CD4-positive, CD25-positive, alpha-beta regulatory T cell (primary cell): ENCODE measurements around the gene ZNF689. TPM values are rescaled to one million over a fixed set of nuclear protein-coding genes. Genes with fewer than 3 reads are reported as not detected.
A peak's percentile ranks its signal among the peaks of the same experiment; 100 is the strongest.

Source experiments
- ATAC-seq, 2 donors: fragments of 150-1000 bp; cut with Tn5 transposase; one replicate each; pipeline ENCODE4 v1.10.0; 2021; ENCODE audit warnings: low read depth in 2 of 2, moderate number of reproducible peaks in 2 of 2, moderate library complexity in 1 of 2
- DNase-seq, 3 donors: peaks; one replicate each; pipeline versions ENCODE4 v3.0.0 to v3.0.0-alpha.2; 2012 to 2022; ENCODE audit warnings: mixed read lengths in 1 of 3
- H3K27ac ChIP-seq: one replicate; pipeline ENCODE4 v1.7.0; 2013; ENCODE audit warnings: mild to moderate bottlenecking, low read length; ENCODE audit not compliant: insufficient read depth, poor library complexity, severe bottlenecking
- H3K27me3 ChIP-seq: one replicate; pipeline ENCODE4 v1.7.0; 2013; ENCODE audit warnings: low read length; ENCODE audit not compliant: control insufficient read depth, insufficient read depth
- H3K36me3 ChIP-seq: one replicate; pipeline ENCODE4 v1.7.0; 2013; ENCODE audit warnings: mild to moderate bottlenecking, low read length, moderate library complexity; ENCODE audit not compliant: control insufficient read depth, insufficient read depth
- H3K4me1 ChIP-seq: 2 replicates; pipeline ENCODE4 v1.7.0; 2013; ENCODE audit warnings: mild to moderate bottlenecking, low read length; ENCODE audit not compliant: insufficient read depth, control insufficient read depth, poor library complexity, severe bottlenecking
- H3K4me3 ChIP-seq: one replicate; pipeline ENCODE4 v1.7.0; 2013; ENCODE audit warnings: low read depth, mild to moderate bottlenecking, low read length, moderate library complexity
- H3K9me3 ChIP-seq, 2 experiments: 1 replicate in 1 of 2; 2 replicates in 1 of 2; pipeline ENCODE4 v1.7.0; 2013; ENCODE audit warnings: low read length in 2 of 2, mild to moderate bottlenecking in 1 of 2, moderate library complexity in 1 of 2; ENCODE audit not compliant: control insufficient read depth in 2 of 2
- H3K27ac Mint-ChIP-seq, 3 donors: one replicate each; pipeline ENCODE4 v1.8.0; 2020 to 2022; ENCODE audit warnings: mild to moderate bottlenecking in 3 of 3, mixed read lengths in 3 of 3, moderate library complexity in 2 of 3
- H3K27me3 Mint-ChIP-seq: one replicate; pipeline ENCODE4 v1.8.0; 2022; ENCODE audit warnings: mild to moderate bottlenecking, mixed read lengths
- H3K36me3 Mint-ChIP-seq: one replicate; pipeline ENCODE4 v1.8.0; 2020; ENCODE audit warnings: mixed read lengths
- H3K4me1 Mint-ChIP-seq, 4 donors: one replicate each; pipeline ENCODE4 v1.8.0; 2020 to 2022; ENCODE audit warnings: mixed read lengths in 4 of 4, mild to moderate bottlenecking in 1 of 4
- H3K4me3 Mint-ChIP-seq, 4 donors: one replicate each; pipeline ENCODE4 v1.8.0; 2020 to 2022; ENCODE audit warnings: mild to moderate bottlenecking in 4 of 4, mixed read lengths in 4 of 4, moderate library complexity in 3 of 4
- H3K9me3 Mint-ChIP-seq, 7 donors: one replicate each; pipeline ENCODE4 v1.8.0; 2020 to 2022; ENCODE audit warnings: mixed read lengths in 7 of 7, mild to moderate bottlenecking in 3 of 7, moderate library complexity in 2 of 7
- polyA plus RNA-seq, 4 donors: library from polyadenylated mRNA; unstranded; fragments of 300-500 nt; fragmentation: Illumina TruSeq; gene quantifications; one replicate each; pipeline ENCODE4 v1.2.3, GENCODE V29; 2021
- total RNA-seq: library from RNA; stranded (reverse); gene quantifications from one replicate; pipeline ENCODE4 v1.2.3, GENCODE V29; 2022

ZNF689 gene
- total and polyA plus RNA-seq, 5 donors from 2014 or later = 8.1 to 16.0 (median 14.0) TPM

DNA sequence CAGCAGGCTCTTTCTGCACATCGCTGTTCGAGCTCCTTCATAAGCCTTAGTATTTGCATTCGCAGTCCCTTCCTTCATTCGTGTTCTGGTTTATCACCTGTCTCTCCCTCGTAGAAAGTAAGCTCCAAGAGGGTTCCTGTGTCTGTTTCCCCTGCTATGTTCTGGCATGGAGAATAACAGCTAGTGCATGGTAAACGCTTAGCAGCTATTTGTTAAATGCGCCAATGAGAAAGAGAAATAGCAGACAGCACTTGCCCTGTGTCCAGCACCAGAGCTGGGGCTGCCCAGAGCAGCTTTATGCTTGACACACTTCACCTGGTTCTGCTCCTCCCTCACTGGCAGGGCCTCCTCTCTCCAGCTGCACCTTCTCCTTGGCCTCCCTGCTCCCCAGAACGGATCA, 44.2 kb downstream of the ZNF689 start:
- Mint-ChIP-seq H3K4me3 (peak overlapping the region in 3 of 4 donors; percentile 13 to 91 (median 70)), H3K4me1 (peaks cover 9 to 46% (median 26%) of the 10 kb centered on the region in 4 donors), H3K27ac (peak overlapping the region; percentile 16 to 62 (median 38)), H3K36me3 (no peaks in the 10 kb centered on the region), H3K9me3 (no peaks in the 10 kb centered on the region), H3K27me3 (no peaks in the 10 kb centered on the region)
- DNase-seq = no peak
- Histone ChIP-seq H3K27ac (peak overlapping the region; percentile 95), H3K36me3 (no peaks in the 10 kb centered on the region), H3K27me3 (no peaks in the 10 kb centered on the region), H3K4me1 (peaks cover 47% of the 10 kb centered on the region), H3K4me3 (no peak overlapping the region), H3K9me3 (no peaks in the 10 kb centered on the region)
- no peak for ATAC-seq

DNA sequence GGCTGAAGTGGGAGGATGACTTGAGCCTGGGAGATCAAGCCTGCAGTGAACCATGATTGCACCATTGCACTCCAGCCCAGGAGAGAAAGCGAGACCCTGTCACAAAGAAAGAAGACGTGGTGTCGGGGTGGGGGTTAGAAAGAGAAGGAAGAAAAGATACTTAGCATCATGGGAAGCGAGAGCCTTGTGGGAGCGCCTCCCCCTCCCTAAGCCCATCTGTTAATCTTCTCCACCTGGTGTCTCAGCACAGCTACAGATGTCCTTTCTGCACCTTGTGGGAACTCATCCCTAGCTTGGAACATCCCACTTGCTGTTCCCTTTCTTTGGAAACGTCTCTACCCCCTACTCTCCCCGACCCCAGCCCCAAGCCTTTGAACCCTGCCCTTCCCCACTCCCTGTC, 44.7 kb downstream of the ZNF689 start:
- Mint-ChIP-seq H3K9me3 (no peaks in the 10 kb centered on the region), H3K36me3 (no peaks in the 10 kb centered on the region), H3K4me3 (no peak overlapping the region), H3K27ac (peak overlapping the region in 2 of 3 donors; percentile 38 to 56), H3K4me1 (peaks cover 11 to 47% (median 27%) of the 10 kb centered on the region in 4 donors), H3K27me3 (no peaks in the 10 kb centered on the region)
- H3K36me3 ChIP-seq = no peaks in the 10 kb centered on the region
- no peaks in the 10 kb centered on the region for H3K9me3 ChIP-seq
- peaks cover 44% of the 10 kb centered on the region for H3K4me1 ChIP-seq
- no peak overlapping the region for H3K27ac ChIP-seq
- no peaks in the 10 kb centered on the region for H3K27me3 ChIP-seq
- DNase-seq (no peak), ATAC-seq (no peak)
- no peak overlapping the region for H3K4me3 ChIP-seq

DNA sequence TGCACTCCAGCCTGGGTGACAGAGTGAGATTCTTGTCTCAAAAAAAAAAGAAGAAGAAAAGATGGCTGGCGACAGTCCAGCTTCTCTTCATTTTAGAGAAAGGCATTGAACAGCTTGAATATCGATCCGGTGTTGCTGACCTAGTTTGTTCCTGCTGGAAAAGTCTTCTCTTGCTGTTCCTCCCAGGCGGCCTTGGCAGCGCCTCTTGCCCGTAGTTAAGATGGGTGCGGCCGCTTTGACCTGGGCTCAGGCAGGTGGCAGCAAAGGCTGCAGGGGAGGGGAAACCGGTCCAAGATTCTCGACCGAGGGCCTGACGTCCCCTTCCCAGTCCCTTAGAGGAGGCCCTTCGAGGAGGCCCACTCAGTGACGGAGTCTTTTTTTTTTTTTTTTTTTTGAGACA, 48.2 kb downstream of the ZNF689 start:
- H3K4me3 ChIP-seq = peak overlapping the region; percentile 61
- Mint-ChIP-seq H3K27ac (peak overlapping the region; percentile 93 to 96 (median 94)), H3K27me3 (no peaks in the 10 kb centered on the region), H3K36me3 (no peaks in the 10 kb centered on the region), H3K9me3 (no peaks in the 10 kb centered on the region), H3K4me3 (peak overlapping the region; percentile 87 to 92 (median 88)), H3K4me1 (peaks cover 6 to 35% (median 14%) of the 10 kb centered on the region in 4 donors)
- no peaks in the 10 kb centered on the region for H3K36me3 ChIP-seq
- no peak for ATAC-seq
- H3K27me3 ChIP-seq = no peaks in the 10 kb centered on the region
- peak overlapping the region; percentile 60 for H3K27ac ChIP-seq
- no peaks in the 10 kb centered on the region for H3K9me3 ChIP-seq
- H3K4me1 ChIP-seq = peaks cover 21% of the 10 kb centered on the region
- no peak for DNase-seq

DNA sequence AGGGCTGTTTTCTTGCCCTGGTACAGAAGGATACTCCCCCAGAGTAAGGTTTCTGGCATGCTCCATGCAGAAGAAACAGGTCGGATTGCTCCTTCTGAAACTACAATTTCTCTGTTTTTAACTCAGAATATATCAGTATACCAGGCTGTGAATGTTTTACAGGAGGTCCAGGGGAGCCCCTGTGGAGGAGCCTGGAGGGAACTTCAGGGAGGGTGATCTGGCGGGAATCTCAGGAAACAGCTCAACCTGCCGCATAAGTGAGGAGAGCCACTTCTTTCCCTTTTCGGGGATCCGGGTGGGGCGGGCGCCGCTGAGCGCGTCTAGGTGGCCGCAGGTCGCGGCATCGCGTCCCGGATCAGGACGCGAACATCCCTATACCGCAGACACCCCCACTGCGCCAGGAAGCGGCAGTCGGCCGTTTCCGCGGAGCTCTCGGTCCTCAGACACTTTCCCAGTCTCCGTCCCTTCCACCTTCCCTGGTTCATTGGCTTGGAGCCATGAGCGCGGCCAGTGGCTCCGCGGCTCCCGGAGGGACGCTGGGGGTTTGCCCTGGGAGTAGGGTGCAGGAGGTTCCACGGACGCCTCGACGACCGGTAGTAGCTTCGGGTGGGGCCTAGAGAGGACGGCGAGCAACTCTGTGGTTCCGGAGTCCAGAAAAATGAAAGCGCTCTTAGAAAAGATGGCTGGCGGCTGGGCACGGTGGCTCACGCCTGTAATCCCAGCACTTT, 48.9 kb downstream of the ZNF689 start:
- Mint-ChIP-seq H3K4me3 (peak overlapping the region; percentile 87 to 92 (median 88)), H3K4me1 (peaks cover 6 to 35% (median 12%) of the 10 kb centered on the region in 4 donors), H3K9me3 (no peaks in the 10 kb centered on the region), H3K27me3 (no peaks in the 10 kb centered on the region), H3K27ac (peak overlapping the region; percentile 93 to 96 (median 94)), H3K36me3 (peaks cover 1% of the 10 kb centered on the region)
- H3K9me3 ChIP-seq = no peaks in the 10 kb centered on the region
- peak overlapping the region; percentile 61 for H3K4me3 ChIP-seq
- H3K27ac ChIP-seq = peak overlapping the region; percentile 60
- ATAC-seq (no peak), DNase-seq (peak in 2 of 3 donors; percentile 11 to 56)
- no peaks in the 10 kb centered on the region for H3K27me3 ChIP-seq
- H3K4me1 ChIP-seq = peaks cover 26% of the 10 kb centered on the region
- H3K36me3 ChIP-seq = peaks cover under 1% of the 10 kb centered on the region

DNA sequence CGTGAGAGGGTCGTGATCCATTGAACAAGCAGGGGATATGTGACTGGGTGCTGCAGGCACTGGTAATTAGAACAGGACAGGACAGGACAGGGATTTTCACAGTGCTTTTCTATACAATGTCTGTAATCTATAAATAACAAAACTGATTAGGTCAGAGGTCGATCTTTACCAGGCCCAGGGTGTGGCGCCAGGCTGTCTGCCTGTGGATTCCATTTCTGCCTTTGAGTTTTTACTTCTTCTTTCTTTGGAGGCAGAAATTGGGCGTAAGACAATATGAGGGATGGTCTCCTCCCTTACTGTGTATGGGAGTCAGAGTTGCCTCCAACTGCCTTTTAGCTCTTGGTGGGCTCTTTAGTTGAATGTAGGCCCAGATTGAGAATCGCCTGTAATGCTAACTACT, 50.5 kb downstream of the ZNF689 start:
- ATAC-seq (no peak), DNase-seq (no peak)
- Mint-ChIP-seq H3K4me3 (peak overlapping the region; percentile 43 to 93 (median 85)), H3K4me1 (peaks cover 4 to 38% (median 9%) of the 10 kb centered on the region in 4 donors), H3K27ac (peak overlapping the region in 2 of 3 donors; percentile 81 to 93), H3K9me3 (no peaks in the 10 kb centered on the region), H3K36me3 (peaks cover 5% of the 10 kb centered on the region), H3K27me3 (no peaks in the 10 kb centered on the region)
- Histone ChIP-seq H3K4me1 (peaks cover 34% of the 10 kb centered on the region), H3K9me3 (no peaks in the 10 kb centered on the region), H3K36me3 (peaks cover 11% of the 10 kb centered on the region), H3K4me3 (no peak overlapping the region), H3K27me3 (no peaks in the 10 kb centered on the region), H3K27ac (no peak overlapping the region)

DNA sequence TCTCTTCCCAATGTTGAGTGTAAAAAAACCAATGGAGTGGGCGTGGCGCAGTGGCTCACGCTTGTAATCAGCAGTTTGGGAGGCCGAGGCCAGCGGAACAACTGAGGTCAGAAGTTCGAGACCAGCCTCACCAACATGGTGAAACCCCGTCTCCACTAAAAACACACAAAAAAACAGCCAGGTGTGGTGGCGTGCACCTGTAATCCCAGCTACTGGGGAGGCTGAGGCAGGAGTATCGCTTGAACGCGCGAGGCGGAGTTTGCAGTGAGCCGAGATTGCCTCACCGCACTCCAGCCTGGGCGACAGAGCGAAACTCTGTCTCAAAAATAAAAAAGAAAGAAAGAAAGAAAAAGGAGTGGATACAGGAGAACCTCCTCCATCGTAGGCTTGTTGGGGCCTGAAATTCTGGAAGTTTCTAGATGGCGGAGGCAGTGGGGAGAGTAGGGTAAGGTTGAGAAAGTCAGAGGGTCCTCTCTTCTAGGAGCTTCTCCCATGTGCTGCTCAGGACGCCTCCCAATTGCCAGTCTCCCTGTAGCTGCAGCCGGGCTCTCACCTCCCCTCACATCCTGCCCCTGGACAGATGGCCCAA, 51.3 kb downstream of the ZNF689 start:
- Mint-ChIP-seq H3K27me3 (no peaks in the 10 kb centered on the region), H3K4me3 (peak overlapping the region; percentile 83 to 93 (median 89)), H3K9me3 (no peaks in the 10 kb centered on the region), H3K4me1 (peaks cover 6 to 45% (median 15%) of the 10 kb centered on the region in 4 donors), H3K27ac (peak overlapping the region; percentile 74 to 93 (median 84)), H3K36me3 (peaks cover 11% of the 10 kb centered on the region)
- peaks cover 38% of the 10 kb centered on the region for H3K4me1 ChIP-seq
- peak overlapping the region; percentile 95 for H3K27ac ChIP-seq
- H3K4me3 ChIP-seq = peak overlapping the region; percentile 72
- H3K9me3 ChIP-seq = no peaks in the 10 kb centered on the region
- no peak for ATAC-seq
- no peaks in the 10 kb centered on the region for H3K27me3 ChIP-seq
- H3K36me3 ChIP-seq = peaks cover 11% of the 10 kb centered on the region
- no peak for DNase-seq

DNA sequence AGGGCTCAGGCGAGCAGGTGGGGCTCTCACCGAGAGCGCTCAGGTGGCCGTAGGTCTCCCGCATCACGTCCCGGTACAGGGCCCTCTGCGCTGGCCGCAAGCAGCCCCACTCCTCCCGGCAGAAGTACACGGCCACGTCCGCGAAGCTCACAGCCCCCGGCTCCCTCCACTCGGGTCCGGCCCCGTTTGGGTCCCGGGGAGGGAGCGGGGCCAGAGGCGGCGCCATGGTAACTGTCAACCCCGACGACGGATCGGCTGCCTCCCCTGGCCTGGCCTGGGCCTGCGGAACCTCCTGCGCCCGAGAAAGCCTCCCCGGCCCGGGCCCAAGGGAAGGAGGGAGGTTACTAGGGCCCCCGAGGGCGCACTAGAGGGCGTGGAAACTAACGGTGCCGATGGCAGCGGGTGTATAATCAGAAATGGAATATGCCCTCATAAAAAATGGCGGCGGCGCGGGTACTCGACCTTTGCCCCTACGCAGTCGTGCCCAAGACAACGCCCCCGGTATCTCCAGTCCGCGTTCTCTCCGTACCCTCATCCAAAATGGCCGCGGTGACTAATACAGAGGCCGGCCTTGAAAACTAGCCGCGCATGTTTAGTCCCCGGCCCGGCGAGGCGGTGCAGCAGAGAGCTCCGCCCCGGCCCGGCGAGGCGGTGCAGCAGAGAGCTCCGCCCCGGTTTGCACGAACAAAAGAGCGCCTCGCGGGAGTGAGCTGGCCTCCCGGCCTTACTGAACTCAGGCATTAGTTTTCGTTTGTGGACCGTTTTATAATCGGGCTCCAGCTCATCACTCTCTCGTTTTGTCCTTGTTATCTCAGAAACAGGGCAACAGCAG, 52.0 kb downstream of the ZNF689 start, which contains the start of gene ZNF764:
TSS of gene ZNF764 (minus strand) at position 418 of the 832 bp plus-strand sequence. CDS start at position 226, 192 bp downstream.
- H3K27me3 ChIP-seq = no peaks in the 10 kb centered on the region
- Mint-ChIP-seq H3K27ac (peak within 1 kb of the TSS; percentile 93 to 95 (median 95)), H3K4me3 (peak within 1 kb of the TSS; percentile 83 to 93 (median 89)), H3K4me1 (peaks cover 6 to 52% (median 22%) of the 10 kb centered on the region in 4 donors), H3K36me3 (peaks cover 16% of the 10 kb centered on the region), H3K9me3 (no peaks in the 10 kb centered on the region), H3K27me3 (no peaks in the 10 kb centered on the region)
- H3K27ac ChIP-seq = peak within 1 kb of the TSS; percentile 95
- H3K4me3 ChIP-seq = peak within 1 kb of the TSS; percentile 72
- H3K4me1 ChIP-seq = peaks cover 46% of the 10 kb centered on the region
- H3K36me3 ChIP-seq = peaks cover 17% of the 10 kb centered on the region
- H3K9me3 ChIP-seq = no peaks in the 10 kb centered on the region
- ATAC-seq (peak; percentile 93 to 95), DNase-seq (peak; percentile 95 to 99 (median 95))
